GM11168 (cell line): ENCODE measurements around the gene FRYL.
"Not testable (repeated sequence)": the region's sequence is repeated elsewhere in the genome, so short reads cannot be mapped to it uniquely, and the experiment has no call there.

Source experiments
- in situ Hi-C: fragments of 300-500 bp; cut with MboI; formaldehyde crosslinking; loops from one replicate; pipeline ENCODE4 v1.12.0; 2022; ENCODE audit warnings: low sequenced_read_pairs; ENCODE audit not compliant: unreplicated experiment

FRYL gene

DNA sequence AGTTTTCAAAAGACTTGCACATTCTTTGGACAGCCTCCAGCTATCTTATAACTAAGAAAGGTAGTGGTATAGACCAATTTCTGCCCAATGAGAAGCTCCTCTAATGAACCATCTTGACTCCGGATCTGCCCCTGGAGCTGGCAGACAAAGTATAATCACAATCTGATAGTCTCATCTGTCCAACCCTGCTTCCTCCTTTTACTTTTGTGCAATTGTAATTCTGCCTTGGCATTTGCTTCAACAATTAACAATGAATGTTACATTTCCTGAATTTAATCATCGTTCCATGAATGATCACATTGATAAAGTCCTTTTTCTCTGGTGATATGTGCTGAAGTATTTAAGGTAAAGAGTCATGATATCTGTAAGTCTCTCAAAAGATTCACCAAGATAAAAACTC, 27.8 kb downstream of the FRYL start:
- in situ Hi-C loops = no loop called here

DNA sequence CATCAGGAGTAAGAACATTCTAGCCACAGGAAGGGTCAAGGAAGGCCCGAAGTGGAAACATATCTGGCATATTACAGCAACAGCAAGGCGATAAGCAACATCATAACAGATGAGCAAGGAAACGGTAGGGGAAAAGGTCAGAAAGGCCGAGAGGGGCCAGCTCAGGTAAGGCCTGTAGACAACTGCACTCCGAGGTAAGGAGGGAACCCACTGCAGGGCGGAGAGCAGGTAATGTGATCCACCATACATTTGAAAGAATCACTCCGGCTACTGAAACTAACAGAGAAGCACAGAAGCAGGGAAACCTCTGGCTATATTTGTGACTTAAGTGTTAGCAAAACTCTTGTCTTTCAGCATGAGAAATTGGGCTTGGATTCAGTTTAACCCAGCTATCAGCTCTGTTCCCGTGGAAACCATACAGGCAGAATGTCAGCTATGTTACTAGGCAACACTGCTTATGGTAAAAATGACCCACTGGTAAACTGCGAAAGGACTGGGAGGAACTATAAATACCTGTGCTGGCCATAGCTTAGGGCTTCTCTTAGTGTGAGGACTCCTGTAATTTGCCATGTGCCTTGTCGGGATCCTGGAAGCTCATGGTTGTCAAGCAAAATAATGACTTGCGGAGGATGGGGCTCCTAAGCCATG, 31.0 kb downstream of the FRYL start:
- in situ Hi-C loops = no loop called here

DNA sequence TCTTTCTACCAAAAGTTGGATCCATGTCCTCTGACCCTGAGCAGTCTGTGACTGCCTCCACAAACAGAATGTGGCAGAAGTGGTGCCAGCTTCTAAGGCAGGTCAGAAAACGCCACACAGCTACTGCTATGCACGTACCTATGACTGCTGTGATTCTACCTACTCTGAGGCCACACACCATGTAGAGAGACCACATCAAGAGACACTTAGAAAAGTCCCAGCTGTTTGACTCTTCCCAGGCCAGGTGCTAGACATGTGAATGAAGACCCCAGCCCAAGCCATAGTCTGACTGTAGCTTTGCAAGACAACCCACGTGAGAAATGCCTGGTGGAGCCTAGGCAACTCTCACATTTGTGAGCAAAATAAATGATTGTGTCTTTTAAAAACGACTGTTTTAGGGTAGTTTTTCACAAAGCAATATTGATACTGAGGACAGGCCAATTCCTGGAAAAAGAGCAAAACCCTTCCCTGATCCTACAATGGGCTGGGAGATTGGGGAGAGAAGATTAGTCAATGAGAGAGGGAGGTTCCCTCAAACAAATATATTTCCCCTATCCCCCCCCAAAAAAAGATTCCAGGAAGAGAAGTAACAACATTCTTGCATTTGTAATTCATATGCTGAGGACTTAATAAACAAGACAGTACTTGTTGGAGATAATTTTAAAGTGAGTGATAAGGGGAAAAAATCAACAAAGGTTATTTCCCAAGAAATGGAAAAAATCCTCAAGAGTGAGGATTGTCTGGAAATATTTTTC, 33.3 kb downstream of the FRYL start:
- in situ Hi-C loops = no loop called here

DNA sequence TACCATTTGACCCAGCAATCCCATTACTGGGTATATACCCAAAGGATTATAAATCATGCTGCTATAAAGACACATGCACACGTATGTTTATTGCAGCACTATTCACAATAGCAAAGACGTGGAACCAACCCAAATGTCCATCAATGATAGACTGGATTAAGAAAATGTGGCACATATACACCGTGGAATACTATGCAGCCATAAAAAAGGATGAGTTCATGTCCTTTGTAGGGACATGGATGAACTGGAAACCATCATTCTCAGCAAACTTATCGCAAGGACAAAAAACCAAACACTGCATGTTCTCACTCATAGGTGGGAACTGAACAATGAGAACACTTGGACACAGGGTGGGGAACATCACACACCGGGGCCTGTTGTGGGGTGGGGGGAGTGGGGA, 34.9 kb downstream of the FRYL start:
- in situ Hi-C loops = not testable (repeated sequence)

DNA sequence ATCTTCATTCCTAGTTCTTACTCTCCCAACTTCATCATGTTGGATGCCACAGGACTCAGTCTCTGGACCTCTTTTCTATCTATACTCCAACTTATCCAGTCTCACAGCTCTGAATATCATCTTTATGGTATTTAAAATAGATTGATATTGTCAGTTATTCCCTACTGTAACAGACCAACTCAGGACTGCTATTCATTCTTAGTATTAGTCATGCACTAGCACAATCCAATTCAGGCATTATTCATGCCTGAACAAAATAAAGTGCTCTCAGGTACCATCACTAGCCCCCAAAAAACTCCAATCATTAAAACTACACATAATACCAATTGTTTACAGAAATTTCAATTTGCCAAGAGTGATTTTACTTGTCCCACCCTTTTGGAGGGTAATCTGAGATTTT, 37.7 kb downstream of the FRYL start:
- in situ Hi-C loops = no loop called here

DNA sequence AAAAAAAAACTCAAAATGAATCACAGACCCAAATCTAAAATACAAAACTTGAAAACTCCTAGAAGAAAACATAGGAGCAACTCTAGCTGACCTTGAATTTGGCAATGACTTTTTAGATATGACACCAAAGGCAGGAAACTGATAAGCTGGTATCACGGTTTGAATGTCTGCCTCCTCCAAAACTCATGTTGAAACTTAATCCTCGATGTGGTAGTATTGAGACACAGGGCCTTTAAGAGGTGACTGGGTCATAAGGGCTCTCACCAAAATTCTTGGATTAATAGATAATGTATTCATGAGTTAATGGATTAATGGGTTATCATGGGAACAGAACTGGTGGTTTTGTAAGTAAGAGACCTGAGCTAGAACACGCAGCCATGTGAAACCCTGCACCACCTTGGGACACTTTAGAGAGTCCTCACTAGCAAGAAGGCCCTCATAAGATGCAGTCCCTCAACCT, 40.5 kb downstream of the FRYL start:
- in situ Hi-C loops = no loop called here

DNA sequence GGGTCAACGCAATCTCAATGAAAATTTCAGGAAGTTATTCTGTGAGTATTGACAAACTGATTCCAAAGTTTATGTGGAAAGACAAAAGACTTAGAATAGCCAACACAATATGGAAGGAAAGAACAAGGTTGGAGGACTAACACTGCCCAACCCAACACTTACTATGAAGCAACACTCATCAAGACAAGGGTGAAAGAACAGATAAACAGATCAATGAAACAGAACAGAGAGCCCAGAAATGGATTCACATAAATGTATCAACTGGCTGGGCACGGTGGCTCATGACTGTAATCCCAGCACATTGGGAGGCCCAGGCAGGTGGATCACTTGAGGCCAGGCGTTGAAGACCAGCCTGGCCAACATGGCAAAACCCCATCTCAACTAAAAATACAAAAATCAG, 41.2 kb downstream of the FRYL start:
- in situ Hi-C loops = no loop called here

DNA sequence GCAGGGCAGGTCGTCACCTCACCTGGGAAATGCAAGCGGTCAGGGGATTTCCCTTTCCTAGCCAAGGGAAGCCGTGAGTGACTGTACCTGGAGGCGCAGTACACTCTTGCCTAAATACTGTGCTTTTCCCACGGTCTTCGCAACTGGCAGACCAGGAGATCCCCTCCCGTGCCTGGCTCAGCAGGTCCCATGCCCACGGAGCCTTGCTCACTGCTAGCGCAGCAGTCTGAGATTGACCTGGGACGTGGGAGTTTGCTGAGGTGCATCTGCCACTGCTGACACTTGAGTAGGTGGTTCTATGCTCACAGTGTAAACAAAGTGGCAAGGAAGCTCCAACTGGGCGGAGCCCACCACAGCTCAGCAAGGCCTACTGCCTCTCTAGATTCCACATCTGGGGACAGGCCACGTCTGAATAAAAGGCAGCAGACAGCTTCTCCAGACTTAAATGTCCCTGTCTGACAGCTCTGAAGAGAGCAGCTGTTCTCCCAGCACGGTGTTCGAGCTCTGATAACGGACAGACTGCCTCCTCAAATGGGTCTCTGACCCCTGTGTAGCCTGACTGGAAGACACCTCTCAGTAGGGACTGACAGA, 51.1 kb downstream of the FRYL start:
- in situ Hi-C loops = not testable (repeated sequence)

DNA sequence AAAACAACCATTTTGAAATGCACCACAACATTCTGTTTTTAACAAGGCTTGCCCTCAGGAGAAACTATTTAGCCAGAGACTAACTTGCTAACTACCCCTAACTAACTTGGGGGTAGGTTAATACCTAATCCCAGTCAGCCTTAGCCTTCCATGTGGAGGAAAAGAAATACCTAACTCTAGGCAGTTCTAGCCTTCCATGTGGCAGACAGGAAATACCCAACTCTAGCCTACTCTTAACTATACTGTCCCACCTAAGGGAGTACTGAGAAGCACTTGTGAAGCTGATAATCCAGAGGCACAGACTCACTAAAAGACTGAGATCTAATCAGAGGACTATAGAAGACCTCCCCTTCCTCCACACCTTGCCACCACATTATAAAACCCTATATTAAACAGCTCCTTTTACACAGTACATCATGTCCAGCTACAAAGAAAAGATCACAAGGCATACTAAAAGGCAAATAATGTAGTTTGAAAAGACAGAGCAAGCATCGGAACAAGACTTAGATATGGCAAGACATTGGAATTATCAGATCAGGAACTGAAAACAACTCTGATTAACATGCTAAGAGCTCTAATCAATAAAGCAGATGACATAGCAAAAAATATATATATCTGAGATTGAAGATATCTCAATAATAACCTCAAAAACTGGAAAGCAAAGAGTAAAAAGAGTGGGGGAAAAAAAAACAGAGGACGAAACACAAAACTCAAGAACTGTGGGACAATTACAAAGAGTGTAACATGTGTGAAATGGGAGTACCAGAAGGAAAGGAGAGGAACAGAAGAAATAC, 52.2 kb downstream of the FRYL start:
- in situ Hi-C loops = no loop called here

DNA sequence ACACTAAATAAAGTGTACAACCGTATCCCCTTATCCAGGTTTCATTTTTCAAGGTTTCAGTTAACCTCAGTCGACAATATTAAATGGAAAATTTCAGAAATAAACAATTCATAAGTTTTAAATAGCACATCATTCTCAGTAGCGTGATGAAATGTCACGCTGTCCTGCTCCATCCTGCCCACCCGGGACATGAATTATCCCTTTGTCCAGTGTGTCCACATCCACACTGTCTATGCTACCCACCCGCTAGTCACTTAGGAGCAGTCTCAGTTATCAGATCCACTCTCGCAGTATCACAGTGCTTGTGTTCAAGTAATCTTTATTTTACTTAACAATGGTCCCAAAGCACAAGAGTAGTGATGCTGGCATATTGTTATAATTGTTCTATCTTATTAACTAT, 54.7 kb downstream of the FRYL start:
- in situ Hi-C loops = no loop called here

DNA sequence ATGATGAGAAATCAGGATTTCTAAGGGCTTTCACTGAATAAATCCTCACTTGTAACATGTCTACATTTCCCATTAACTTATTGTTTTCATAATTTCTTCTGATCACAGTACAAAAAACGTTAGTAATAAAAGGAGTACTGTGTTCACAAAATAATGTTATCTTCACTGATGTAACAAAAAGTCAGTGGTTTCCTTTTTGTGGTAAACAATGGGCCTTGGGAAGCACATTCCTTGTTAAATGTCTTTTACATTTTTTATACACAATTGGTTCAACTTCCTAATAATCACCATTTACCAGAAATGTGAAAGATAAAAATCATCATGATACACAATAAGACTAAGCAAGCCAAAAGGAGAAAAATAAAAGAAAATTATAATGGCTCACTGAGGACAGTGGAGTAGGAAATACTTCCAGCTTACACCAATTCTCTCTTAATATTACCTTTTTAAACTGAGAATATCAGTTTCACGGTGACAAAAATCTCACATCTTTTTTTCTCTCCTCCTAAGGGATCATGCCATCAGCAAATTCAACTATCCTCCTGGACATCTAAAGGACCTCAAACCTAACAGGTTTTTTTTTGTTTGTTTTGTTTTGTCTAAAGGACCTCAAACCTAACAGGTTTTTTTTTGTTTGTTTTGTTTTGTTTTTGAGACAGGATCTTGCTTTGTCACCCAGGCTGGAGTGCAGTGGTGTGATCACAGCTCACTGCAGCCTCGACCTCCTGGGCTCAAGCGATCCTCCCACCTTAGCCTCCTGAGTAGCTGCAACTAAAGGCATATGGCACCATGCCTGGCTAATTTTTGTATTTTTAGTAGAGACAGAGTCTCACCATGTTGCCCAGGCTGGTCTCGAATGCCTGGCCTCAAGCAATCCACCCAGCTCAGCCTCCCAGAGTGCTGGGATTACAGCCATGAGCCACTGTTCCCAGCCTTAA, 57.3 kb downstream of the FRYL start:
- in situ Hi-C loops = no loop called here

DNA sequence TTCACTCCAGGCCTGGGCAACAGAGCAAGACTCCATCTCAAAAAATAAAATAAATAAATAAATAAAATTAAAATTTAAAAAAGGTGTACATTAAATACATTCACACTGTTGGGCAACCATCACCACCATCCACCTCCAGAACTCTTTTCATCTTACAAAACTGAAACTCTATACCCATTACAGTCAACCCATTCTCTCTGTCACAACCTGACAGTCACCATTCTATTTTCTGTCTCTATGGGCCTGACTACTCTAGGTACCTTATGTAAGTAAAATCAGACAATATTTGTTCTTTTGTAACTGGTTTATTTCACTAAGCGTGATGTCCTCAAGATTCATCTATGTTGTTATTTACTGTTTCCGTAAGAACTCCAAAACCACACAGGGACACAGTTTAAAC, 59.6 kb downstream of the FRYL start:
- in situ Hi-C loops = no loop called here

DNA sequence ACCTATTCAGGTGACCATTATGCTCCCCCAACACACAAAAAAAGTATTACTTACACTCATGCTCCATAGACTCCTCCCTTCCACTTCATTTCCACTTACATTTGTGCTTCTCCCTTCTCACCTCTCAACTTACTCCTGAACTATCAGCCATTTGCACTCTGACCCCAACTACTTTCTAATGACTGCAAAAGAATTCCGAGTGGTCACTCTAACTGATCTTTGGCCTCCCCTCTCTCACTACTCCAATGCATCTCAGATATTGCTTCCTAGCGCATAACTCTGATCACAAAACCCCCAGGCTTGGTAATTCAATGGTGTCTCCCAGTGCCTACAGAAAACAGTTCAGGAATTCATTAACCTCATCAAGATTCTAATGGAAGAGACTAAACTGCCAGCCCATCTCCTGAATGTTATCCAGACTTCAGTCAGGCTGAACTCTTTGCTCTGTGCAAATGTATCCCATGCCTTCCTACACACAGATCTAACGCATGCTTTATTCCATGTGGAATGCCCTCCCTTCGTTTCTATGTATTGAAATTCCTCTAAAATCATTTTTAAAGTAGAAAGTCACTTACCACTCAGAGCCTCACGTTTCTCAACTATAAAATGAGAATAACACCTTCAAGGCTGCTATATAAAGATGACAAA, 61.1 kb downstream of the FRYL start:
- in situ Hi-C loops = no loop called here

DNA sequence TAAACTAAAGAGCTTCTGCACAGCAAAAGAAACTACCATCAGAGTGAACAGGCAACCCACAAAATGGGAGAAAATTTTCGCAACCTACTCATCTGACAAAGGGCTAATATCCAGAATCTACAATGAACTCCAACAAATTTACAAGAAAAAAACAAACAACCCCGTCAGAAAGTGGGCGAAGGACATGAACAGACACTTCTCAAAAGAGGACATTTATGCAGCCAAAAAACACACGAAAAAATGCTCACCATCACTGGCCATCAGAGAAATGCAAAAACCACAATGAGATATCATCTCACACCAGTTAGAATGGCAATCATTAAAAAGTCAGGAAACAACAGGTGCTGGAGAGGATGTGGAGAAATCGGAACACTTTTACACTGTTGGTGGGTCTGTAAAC, 63.8 kb downstream of the FRYL start:
- in situ Hi-C loops = not testable (repeated sequence)

DNA sequence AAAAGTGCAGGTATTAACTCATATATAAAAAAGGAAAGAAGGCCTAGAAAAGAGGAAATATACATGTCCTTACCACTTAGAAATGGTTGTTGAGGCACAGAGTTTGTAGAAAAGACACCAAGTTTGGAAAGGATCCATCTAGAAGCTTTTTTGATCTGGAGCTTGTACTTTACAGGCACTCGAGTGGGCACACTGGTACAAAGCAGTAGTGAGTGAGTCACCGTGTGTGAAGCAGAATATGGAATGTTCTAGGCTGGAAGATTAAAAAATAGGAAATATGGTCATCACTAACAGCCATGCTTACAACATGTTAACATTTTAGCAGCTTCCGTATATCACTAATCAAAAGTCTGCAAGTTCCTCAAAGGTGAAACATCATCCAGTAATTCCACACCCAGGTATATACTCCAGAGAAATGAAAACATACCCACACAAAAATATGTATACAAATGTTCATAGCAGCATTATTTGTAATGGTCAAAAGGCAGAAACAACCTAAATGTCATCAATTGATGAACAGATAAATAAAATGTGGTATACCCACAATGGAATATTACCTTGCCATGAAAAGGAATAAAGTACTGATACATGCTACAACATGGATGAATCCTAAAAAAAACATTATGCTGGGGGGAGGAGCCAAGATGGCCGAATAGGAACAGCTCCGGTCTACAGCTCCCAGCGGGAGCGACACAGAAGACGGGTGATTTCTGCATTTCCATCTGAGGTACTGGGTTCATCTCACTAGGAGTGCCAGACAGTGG, 69.5 kb downstream of the FRYL start:
- in situ Hi-C loops = no loop called here

DNA sequence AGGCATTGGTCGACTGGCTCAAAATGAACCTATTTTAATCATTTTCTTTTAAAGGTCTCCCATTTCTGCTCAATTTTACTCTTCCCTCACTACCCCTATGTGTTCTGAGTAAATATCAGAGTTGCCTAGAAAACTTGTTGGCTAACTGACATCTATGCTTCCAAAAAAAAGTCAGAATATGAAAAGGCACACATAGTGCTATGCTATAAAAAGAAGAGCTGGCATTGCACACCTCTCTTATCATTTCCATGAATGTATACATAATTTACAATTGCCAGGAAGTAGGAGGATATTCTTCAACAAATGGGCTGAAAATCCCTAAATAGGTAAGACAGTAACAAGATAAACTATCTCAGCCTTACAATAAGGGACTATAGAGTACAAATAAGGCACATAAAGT, 70.2 kb downstream of the FRYL start:
- in situ Hi-C loops = no loop called here

DNA sequence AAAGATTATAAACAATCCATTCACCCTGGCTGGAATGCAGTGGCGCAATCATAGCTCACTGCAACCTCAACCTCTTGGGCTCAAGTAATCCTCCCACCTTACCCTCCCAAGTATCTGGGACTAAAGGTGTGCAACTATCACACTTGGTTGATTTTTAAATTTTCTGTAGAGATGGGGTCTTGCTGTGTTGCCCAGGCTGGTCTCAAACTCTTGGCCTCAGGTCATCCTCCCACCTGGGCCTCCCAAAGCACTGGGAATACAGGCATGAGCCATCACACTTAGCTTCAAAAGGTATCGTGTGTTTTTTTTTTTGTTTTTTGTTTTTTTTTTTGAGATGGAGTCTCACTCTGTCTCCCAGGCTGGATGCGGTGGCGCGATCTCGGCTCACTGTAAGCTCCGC, 71.5 kb downstream of the FRYL start:
- in situ Hi-C loops = no loop called here

DNA sequence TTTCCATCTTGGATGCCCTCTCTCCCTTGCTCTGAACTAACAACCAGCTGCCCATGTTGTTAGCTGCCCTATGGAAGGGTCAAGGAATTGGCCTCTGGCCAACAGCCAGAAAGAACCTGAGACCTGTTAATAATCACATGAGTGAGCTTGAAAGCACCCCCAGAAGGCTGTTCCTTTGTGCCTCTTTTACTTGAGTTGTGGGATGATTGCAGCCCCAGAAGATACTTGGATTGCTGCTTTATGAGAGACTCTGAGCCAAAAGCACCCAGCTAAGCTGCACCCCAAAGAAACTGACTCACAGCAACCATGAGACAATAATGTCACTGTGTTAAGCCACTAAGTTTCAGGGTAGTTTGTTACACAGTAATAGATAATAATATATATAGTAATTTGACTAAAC, 73.3 kb downstream of the FRYL start:
- in situ Hi-C loops = no loop called here

DNA sequence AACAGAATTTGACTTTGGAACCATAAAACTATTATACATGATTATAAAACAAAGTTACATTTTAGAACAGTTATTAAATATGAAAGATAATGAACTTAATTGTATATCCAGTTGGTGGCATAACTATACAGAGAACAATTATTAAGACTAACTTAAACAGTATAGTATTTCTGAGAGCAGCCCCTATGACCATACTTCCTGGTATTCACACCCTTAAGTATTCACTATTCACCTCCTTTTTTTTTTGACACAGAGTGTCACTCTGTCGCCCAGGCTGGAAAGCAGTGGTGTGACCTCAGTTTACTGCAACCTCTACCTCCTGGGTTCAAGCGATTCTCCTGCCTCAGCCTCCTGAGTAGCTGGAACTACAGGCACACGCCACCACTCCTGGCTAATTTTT, 74.5 kb downstream of the FRYL start:
- in situ Hi-C loops = no loop called here
